RWPE2 (cell line): Measurements from ENCODE around the gene FNDC3B.

Experiments used
- ATAC-seq: fragments of 200-7000 bp; cut with Tn5 transposase; 3 replicates; pipeline ENCODE4 v1.9.1; 2021; ENCODE audit warnings: low read depth
- DNase-seq: peaks from one replicate; pipeline ENCODE4 v3.0.0-alpha.2; 2020; ENCODE audit warnings: low spot score
- H3K27ac ChIP-seq: fragments of 450-650 bp; 2 replicates; pipeline ENCODE4 v1.5.1; 2017; ENCODE audit warnings: mild to moderate bottlenecking; ENCODE audit not compliant: poor library complexity, severe bottlenecking
- H3K27me3 ChIP-seq: fragments of 250-450 bp; sonication (Bioruptor Pico); 2 replicates; pipeline ENCODE4 v1.5.1; 2021; ENCODE audit warnings: mild to moderate bottlenecking, moderate library complexity; ENCODE audit not compliant: insufficient read depth, poor library complexity, severe bottlenecking
- H3K36me3 ChIP-seq: fragments of 250-450 bp; sonication (Bioruptor Pico); 2 replicates; pipeline ENCODE4 v1.5.1; 2020; ENCODE audit warnings: low read depth, mild to moderate bottlenecking, moderate library complexity
- H3K4me1 ChIP-seq: fragments of 250-450 bp; sonication (Bioruptor Pico); 2 replicates; pipeline ENCODE4 v1.5.1; 2021; ENCODE audit warnings: mild to moderate bottlenecking, moderate library complexity; ENCODE audit not compliant: insufficient read depth, poor library complexity, severe bottlenecking
- H3K4me3 ChIP-seq: fragments of 250-450 bp; sonication (Bioruptor Pico); 2 replicates; pipeline ENCODE4 v1.5.1; 2021; ENCODE audit warnings: mild to moderate bottlenecking, moderate library complexity; ENCODE audit not compliant: severe bottlenecking
- H3K9me3 ChIP-seq: fragments of 250-450 bp; sonication (Bioruptor Pico); 2 replicates; pipeline ENCODE4 v1.5.1; 2021; ENCODE audit warnings: mild to moderate bottlenecking, moderate library complexity; ENCODE audit not compliant: severe bottlenecking
- TF ChIP-seq, protein P1 (sequence below): fragments of 450-650 bp; IDR thresholded peaks from one replicate; pipeline ENCODE4 v1.5.1; 2017; ENCODE audit warnings: mild to moderate bottlenecking, moderate library complexity; ENCODE audit not compliant: poor library complexity, severe bottlenecking

The FNDC3B gene

DNA sequence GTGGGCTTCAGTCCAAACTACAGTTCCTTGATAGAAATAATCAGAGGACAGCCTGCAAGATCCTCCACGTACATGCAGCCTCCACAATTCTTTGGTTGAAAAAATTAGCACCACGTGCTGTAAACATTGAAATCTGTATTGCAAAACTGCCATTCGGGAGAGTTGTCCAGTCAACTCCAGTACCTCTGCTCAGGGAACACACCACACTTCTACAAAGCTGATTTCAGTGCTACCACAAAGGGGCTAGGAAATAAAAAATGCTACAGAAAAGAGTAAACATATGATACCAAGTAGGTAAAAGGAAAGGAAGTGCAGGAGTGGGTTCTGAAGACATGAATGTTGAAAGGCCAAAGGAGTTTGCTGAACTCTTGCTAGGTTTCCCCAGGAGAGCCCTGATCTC lies 368.5 kb downstream of the FNDC3B start:
- no peak for DNase-seq
- Histone ChIP-seq H3K36me3 (no peaks in the 10 kb centered on the region), H3K27me3 (no peaks in the 10 kb centered on the region)

DNA sequence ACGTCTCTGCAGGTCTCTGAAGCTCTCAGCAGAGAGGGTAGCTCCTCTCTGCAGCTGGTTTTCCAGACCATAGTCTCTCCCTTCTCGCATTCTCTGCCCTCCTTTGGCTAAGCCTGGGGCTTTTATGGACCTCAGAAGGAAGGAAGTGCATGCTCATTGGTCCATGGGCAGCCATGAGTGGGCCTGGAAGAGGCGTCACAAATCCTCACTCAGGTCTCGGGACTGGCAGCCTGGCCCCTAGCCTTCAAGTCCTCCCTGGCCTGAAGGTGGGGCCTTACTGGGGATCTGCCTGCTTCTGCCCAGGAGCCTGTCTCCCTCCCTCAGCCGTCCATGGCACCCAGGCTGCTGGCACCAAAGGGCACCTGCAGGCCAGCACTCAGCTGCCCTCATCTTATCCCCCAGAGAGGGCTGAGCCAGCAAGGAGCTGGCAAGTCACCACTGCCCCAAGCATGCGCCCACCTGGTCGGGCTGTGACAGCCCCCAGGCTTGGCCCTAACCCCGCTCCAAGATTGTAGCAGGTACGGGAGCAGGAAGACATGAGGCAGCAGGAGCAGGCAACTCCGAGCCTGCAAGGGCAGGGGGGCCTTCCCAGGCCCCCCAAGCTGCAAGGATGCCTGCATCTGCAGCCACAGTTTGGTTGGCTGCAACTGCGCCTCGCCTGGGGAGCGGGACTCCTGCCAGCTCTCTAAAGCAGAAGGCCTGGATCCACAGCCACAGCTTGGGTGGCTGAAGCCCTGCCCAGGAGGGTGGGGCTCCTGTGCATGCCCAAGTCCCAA lies 371.5 kb downstream of the FNDC3B start:
- H3K27me3 ChIP-seq: no peaks in the 10 kb centered on the region
- H3K36me3 ChIP-seq: no peaks in the 10 kb centered on the region
- TF ChIP-seq, protein P1, sequence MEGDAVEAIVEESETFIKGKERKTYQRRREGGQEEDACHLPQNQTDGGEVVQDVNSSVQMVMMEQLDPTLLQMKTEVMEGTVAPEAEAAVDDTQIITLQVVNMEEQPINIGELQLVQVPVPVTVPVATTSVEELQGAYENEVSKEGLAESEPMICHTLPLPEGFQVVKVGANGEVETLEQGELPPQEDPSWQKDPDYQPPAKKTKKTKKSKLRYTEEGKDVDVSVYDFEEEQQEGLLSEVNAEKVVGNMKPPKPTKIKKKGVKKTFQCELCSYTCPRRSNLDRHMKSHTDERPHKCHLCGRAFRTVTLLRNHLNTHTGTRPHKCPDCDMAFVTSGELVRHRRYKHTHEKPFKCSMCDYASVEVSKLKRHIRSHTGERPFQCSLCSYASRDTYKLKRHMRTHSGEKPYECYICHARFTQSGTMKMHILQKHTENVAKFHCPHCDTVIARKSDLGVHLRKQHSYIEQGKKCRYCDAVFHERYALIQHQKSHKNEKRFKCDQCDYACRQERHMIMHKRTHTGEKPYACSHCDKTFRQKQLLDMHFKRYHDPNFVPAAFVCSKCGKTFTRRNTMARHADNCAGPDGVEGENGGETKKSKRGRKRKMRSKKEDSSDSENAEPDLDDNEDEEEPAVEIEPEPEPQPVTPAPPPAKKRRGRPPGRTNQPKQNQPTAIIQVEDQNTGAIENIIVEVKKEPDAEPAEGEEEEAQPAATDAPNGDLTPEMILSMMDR: no peak
- DNase-seq: no peak
- H3K9me3 ChIP-seq: peaks cover 1% of the 10 kb centered on the region
- ATAC-seq: no peak; the same call in 2 of the 3 replicates
- H3K4me3 ChIP-seq: no peak overlapping the region
- H3K4me1 ChIP-seq: no peaks in the 10 kb centered on the region
- no peak overlapping the region for H3K27ac ChIP-seq

More for the DNA sequence above, 368.5 kb downstream of the FNDC3B start:
- Histone ChIP-seq H3K27ac (no peak overlapping the region), H3K9me3 (peaks cover 1% of the 10 kb centered on the region), H3K4me1 (no peaks in the 10 kb centered on the region), H3K4me3 (no peak overlapping the region)
- no peak for ATAC-seq
- TF ChIP-seq, protein P1: no peak

DNA sequence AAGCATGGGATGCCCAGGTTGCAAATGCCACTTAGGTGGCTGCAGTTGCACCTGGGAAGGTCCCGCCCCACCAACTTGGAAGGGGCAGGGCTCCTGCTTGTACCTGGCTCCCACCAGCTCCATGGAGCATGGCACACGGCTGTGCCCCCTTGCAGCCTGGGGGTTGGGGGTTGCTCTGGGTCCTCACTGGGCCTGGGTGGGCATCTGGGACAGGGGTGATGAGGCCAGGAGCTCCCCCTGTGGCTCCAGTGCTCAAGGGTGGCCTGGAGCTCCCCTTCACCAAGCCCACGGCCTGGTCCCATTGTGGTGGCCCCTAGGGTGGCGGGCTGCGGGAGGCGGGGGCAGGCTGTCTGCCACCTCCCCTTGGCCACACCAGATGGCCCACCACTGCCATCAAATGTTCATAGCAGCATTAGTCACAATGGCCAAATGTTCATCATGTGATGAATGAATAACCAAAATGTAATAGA lies 372.1 kb downstream of the FNDC3B start:
- DNase-seq: no peak
- no peaks in the 10 kb centered on the region for H3K36me3 ChIP-seq
- no peak for ATAC-seq
- no peak overlapping the region for H3K27ac ChIP-seq
- TF ChIP-seq, protein P1: no peak
- peaks cover 1% of the 10 kb centered on the region for H3K9me3 ChIP-seq
- H3K4me3 ChIP-seq: no peak overlapping the region
- no peaks in the 10 kb centered on the region for H3K4me1 ChIP-seq
- H3K27me3 ChIP-seq: no peaks in the 10 kb centered on the region

DNA sequence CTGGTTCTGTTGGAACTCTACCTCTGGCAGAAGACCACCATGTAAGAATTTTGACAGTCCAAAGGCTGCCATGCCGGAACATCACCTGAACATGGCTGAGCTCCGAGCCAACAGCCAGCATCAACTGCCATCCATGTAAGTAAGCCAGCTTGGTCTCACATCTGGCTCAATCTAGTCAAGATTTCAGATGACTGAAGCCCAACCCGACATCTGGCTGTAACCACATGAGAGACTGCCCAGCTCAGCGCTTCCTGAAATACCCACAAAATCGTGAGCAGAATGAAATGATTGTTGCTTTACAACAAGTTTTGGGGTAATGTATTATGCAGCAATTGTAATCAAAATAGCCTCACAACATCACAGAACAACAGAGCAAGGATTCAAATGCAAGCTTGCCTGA lies 375.9 kb downstream of the FNDC3B start:
- no peak overlapping the region for H3K27ac ChIP-seq
- H3K4me3 ChIP-seq: no peak overlapping the region
- H3K27me3 ChIP-seq: peaks cover 6% of the 10 kb centered on the region
- H3K4me1 ChIP-seq: no peaks in the 10 kb centered on the region
- TF ChIP-seq, protein P1: no peak
- no peak for ATAC-seq
- no peaks in the 10 kb centered on the region for H3K9me3 ChIP-seq
- DNase-seq: no peak
- no peaks in the 10 kb centered on the region for H3K36me3 ChIP-seq

DNA sequence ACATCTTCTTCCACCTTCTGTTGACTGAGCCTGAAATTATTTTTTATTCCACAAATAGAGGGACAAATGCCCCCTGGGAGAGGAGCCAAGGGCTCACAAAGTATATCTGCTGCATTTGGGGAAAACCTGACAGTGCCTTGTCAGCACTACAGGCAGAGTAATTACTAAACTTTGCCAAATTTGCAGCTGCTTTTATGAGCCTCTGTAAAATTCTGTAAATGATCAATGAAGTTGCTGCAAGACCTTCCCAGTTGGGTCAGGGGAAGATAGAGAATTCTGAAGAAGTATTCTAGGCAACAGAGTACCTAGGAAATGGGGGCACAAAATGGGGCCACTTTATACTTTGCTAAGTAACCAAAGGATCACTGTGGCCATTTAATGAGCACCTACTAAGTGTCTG lies 398.3 kb downstream of the FNDC3B start:
- no peaks in the 10 kb centered on the region for H3K4me1 ChIP-seq
- ATAC-seq (no peak), DNase-seq (no peak)
- peaks cover 12% of the 10 kb centered on the region for H3K27me3 ChIP-seq
- no peaks in the 10 kb centered on the region for H3K9me3 ChIP-seq
- H3K27ac ChIP-seq: no peak overlapping the region
- TF ChIP-seq, protein P1: no peak
- no peaks in the 10 kb centered on the region for H3K36me3 ChIP-seq
- H3K4me3 ChIP-seq: no peak overlapping the region
